Stimulated activated CD4-positive, alpha-beta T cell treated with anti-CD3 and anti-CD28 coated beads, Interleukin-2, amount 100 ng/mL, for 24 hours (primary cell): ENCODE data around the gene DNAJC16.
"Not testable (repeated sequence)": the region's sequence is repeated elsewhere in the genome, so short reads cannot be mapped to it uniquely, and the experiment has no call there.

Experiments used
- DNase-seq, 2 donors: peaks; one replicate each; pipeline ENCODE4 v3.0.0-alpha.2; 2020

DNAJC16 gene

GRCh38 chr1:15508700-15509487 is 17.8 kb upstream of the DNAJC16 start:
- no peak for DNase-seq

DNA sequence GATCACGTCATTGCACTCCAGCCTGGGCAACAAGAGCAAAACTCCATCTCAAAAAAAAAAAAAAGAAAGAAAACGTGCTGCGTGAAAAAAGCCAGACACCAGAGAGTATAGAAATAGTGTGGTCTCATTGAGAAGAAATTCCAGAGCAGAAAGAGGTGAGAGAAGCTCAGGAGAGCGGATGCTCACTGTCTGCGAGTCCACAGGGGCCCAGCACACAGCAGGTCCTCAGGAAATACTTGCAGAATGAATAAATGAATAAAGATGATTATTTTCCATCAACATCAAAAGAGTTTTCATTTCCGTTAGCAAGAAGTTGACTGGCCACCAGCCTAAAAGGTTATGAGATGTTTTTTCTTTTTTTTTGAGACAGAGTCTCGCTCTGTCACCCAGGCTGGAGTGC is 17.1 kb upstream of the DNAJC16 start:
- no peak for DNase-seq

- DNase-seq = no peak
Observed at GRCh38 chr1:15510611-15511405, 15.8 kb upstream of the DNAJC16 start.

DNA sequence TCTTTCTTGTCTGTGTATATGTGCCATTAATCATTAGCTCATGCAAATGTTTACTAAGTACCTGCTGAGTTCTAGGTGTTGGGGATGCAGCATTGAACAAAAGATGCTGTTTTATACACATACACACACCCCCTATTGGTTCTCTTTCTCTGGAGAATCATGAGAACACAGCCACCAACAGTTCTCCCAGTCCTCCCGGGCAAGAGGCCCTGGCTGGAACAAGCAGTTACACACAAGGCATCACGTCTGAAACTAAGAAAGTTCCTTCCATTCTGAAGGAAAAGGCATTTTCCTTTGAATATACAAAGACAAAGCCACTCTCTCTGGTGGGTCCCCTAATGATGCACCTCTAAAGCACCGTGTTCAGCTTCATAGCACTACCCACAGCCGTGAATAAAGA is 13.5 kb upstream of the DNAJC16 start:
- no peak for DNase-seq

DNA sequence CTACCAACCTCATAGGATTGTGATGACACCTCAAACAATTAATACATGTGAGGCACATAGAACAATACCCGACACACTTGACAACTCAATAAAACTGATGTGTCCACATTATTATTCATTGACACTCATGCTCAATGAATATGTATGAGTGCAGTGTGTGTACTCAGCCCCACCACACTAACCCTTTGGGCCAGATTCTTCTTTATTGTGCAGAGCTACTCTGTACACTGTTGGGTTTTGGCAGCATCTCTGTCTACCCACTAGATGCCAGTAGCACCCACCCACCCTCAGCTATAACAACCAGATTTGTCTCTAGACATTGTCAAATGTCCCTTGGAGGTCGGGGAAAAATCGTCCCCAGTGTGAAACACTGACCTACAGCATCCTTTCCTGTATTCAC is 12.7 kb upstream of the DNAJC16 start:
- DNase-seq = no peak

DNA sequence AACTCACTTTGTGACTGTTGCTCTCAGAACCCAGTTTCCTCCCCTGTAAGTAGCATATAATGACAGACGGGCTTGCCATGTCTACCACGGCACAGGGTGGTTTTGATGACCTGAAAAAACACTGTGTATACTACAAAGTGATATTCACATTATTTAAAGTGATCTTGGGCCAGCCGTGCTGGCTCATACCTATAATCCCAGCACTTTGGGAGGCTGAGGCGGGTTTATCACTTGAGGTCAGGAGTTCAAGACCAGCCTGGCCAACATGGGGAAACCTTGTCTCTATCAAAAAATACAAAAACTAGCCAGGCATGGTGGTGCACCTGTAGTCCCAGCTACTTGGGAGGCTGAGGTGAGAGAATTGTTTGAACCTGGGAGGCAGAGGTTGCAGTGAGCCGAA is 12.1 kb upstream of the DNAJC16 start:
- not testable (repeated sequence) for DNase-seq

DNA sequence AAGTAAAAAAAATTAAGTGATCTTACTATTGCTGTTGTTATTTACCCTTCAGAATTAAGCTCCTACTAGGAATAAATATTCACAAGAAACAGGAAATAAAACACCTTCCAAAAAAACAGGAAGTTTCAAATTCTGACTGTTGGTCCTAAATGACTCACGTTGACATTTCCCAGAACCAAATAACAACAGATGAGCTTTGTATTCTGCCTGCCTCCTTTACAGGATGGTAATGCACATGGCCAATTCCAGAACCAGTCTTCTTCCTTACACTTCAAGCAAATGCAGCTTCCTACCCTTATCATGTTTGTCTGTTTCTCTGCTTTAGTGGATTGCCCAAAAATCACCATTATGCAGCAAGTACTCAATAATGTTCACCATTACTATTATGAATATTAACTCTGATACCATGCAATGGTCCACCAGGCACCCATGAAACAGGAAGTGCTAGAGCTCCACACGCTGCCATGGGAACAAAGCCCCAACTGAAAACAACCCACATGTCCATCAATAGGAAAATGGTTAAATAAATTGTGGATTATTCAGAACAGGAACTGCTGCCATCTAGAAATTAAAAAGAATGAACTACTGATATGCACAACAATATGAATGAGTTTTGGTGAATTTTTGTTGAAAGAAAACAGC is 11.5 kb upstream of the DNAJC16 start:
- no peak for DNase-seq

GRCh38 chr1:15519625-15520024 is 7.0 kb upstream of the DNAJC16 start:
- no peak for DNase-seq

DNA sequence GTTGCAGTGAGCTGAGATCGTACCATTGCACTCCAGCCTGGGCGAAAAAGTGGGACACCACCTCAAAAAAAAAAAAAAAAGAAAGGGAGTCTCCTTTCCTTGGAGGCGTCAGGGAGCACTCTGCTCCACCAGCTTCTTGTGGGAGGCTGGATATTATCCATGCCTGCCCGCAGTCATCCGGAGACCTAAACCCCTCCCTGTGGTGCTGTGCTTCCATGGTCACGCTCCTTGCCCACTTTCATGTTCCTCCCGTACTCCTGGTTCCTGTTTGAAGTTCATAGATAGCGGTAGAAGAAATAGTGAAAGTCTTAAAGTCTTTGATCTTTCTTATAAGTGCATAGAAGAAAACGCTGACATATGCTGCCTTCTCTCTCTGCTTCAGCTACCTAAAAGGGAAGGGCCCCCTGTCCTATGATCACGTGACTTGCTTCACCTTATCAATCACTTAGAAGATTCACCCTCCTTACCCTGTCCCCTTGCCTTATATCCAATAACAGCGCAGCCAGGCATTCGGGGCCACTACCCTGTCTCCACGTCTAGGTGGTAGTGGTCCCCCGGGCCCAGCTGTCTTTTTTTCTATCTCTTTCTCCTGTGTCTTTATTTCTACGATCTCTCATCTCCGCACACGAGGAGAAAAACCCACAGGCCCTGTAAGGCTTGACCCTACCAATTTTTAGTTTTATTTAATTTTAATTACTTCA is 5.3 kb upstream of the DNAJC16 start:
- not testable (repeated sequence) for DNase-seq

DNA sequence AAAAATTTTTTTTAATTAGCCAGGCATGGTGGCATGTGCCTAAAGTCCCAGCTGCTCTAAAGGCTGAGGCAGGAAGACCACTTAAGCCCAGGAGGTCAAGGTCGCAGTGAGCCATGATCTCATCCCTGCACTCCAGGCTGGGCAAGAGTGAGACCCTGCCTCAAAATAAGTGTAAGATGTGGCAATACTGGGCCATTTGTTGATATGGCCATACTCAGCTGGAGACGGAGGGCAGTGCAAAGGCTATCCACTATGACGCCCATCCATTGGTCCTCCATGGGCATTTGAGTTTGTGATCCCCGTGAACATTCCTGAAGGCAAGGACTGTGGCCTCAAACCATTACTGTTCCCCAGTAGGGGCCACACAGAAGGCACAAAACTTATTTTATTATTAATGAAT is 4.1 kb upstream of the DNAJC16 start:
- no peak for DNase-seq

- DNase-seq = no peak
Observed at GRCh38 chr1:15523104-15524020, 3.3 kb upstream of the DNAJC16 start.

DNA sequence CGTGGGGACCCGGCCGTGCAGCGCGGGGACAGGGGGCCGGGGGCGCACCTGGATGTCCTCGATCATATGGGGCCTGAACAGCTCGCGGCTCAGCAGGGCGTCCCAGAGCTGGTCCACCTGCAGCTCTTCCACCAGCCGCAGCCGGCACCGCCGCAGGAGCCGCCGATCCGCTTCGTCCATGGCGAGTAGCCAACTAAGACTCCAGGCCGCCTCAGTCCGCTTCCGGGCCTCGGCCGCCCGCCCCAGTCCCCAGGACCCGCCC is 2.7 kb upstream of the DNAJC16 start, which contains the start of gene CASP9:
CASP9 (minus strand) TSS at position 195 of the 262 bp plus-strand sequence; CDS start at position 180, 15 bp downstream.
- DNase-seq = no peak

- peak; percentile 100 for DNase-seq
Observed at GRCh38 chr1:15524283-15525049, 2.2 kb upstream of the DNAJC16 start.

DNA sequence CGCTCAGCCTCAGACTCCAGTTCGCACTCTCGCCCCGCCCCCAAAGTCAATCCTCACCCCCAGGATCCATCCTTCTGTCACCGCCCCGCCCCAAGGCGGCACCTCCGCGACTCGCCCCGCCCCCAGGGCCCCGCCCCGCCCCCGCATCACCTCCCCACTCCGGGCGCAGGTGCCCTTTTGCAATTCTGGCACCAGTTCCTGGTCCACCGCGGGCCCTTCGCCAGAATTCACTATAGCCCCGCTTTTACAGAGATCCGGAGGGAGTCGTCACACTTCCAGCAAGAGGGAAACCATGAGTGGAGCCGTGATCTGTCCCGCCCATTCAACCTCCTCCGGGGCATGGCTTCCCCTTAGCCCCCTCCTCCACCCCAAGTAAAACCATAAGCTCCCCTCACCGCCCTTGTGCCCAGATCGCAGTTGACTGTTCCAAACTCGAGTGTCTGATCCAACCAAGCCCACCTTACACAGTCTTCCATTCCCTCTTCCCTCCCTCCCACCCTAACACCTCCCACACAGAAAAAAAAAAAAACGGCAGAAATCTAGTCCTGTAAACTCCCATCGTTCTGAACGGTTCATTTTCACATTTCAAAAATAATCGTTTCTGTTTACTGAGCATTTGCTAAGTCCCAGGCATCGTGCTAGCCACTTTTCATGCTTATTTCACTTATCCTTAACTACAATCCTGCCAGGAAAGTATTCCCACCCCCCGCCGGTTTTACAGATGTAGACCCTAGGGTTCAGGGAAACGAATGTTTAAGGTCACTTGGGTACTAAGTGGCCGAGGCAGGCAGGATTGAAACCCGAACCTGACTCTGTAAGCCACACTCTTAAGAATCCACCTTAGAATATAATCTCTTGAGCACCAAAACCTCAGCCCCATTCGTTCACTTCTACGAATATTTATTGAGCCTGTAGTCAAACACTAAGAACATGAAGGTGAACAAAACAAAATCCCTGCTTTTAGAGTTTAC is 1.3 kb upstream of the DNAJC16 start:
- DNase-seq = peak in 1 of 2 donors; percentile 21

- peak in 1 of 2 donors; percentile 22 for DNase-seq
Observed at GRCh38 chr1:15526021-15526489, 593 bp upstream of the DNAJC16 start.

- no peak for DNase-seq
Observed at GRCh38 chr1:15531003-15531402, 4.4 kb downstream of the DNAJC16 start.

- DNase-seq = no peak
Observed at GRCh38 chr1:15531682-15532081, 5.0 kb downstream of the DNAJC16 start.

- no peak for DNase-seq
Observed at GRCh38 chr1:15538771-15539170, 12.1 kb downstream of the DNAJC16 start.

DNA sequence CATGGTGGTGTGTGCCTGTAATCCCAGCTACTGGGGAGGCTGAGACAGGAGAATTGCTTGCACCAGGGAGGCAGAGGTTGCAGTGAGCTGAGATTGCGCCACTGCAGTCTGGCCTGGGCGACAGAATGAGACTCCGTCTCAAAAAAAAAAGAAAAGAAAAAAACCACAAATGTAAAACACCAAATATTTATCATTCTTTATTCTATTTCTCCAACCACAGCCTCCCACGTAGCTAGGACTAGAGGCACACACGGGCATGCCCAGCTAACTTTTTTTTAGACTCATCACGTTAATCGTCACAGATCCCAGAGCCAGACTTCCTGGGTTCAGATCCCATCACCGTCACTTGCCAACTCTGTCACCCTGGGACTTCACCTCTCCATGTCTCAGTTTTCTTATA is 13.5 kb downstream of the DNAJC16 start:
- DNase-seq = no peak

GRCh38 chr1:15541231-15541792 is 14.7 kb downstream of the DNAJC16 start:
- no peak for DNase-seq
